Measurements from ENCODE around the gene AGPAT4. TPM values are rescaled to one million over a fixed set of nuclear protein-coding genes. Genes with fewer than 3 reads are reported as not detected.

The AGPAT4 gene
- total RNA-seq, 4 donors from 2014 or later, result 7.2 to 20.2 (median 12.5) TPM

DNA sequence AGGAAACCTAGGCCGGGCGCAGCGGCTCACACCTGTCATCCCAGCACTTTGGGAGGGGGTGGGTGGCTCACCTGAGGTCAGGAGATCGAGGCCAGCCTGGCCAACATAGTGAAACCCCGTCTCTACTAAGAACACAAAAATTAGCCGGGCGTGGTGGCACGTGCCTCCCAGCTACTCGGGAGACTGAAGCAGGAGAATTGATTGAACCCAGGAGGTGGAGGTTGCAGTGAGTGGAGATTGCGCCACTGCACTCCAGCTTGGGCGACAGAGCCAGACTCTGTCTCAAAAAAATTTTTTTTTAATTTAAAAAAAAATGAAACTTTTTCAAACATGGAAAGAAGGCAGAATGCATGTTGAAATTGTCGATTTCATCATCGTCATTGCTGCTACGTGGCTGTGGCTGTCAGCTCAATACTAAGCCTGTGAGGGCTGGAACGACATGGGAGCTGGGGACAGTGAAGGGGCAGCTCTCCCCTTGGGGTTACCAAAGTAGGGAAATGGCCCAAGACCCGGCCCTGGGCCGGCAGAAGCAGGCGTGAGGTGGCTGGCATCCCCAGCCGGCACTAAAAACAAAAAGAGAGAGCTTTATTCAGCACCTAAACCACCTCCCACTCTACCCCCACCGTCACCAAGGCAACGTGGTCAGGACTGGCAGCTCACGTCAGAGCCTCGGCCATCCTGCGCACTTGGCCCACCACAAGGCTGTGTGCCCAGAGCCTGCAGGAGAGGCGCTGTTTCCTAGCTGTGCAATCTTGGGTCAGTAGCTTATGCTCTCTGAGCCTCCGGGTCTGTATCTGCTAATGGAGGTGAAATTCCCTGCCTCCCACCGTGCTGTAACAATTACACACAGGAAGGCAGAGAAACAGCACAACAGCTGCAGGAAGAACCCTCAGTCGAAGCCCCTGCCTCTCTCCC is 30.8 kb downstream of the AGPAT4 start:
- ATAC-seq (ENCODE audit: low FRiP score) (peak; percentile 59), DNase-seq (ENCODE audit: low spot score) (no peak)
- TF ChIP-seq, protein P1, sequence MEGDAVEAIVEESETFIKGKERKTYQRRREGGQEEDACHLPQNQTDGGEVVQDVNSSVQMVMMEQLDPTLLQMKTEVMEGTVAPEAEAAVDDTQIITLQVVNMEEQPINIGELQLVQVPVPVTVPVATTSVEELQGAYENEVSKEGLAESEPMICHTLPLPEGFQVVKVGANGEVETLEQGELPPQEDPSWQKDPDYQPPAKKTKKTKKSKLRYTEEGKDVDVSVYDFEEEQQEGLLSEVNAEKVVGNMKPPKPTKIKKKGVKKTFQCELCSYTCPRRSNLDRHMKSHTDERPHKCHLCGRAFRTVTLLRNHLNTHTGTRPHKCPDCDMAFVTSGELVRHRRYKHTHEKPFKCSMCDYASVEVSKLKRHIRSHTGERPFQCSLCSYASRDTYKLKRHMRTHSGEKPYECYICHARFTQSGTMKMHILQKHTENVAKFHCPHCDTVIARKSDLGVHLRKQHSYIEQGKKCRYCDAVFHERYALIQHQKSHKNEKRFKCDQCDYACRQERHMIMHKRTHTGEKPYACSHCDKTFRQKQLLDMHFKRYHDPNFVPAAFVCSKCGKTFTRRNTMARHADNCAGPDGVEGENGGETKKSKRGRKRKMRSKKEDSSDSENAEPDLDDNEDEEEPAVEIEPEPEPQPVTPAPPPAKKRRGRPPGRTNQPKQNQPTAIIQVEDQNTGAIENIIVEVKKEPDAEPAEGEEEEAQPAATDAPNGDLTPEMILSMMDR (IDR thresholded peaks at IDR 0.05), result no peak

DNA sequence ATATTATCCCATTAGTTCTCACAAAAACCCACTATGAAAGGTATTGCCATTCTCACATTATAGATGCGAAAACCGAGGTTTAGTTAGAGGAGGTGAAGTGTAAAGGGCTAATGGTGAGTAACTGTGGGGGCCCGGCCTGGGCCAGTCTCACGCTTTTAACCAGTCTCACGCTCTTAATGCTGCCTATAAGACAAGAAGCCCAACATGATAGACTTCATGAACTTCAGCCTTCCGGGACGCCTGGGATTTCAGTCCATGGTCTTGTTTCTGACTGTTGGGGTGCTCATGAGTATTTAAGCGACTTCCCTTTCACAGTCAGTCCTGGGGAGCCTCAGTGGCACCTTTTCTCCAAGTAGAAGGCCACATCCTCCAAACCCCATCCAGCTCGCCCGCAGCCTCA is 31.7 kb downstream of the AGPAT4 start:
- DNase-seq (ENCODE audit: low spot score), result no peak
- no peak for ATAC-seq (ENCODE audit: low FRiP score)
- TF ChIP-seq, protein P1 (IDR thresholded peaks at IDR 0.05), result no peak

GRCh38 chr6:161239001-161239400 is 34.9 kb downstream of the AGPAT4 start:
- TF ChIP-seq, protein P1 (IDR thresholded peaks at IDR 0.05), result no peak
- ATAC-seq (ENCODE audit: low FRiP score) (no peak), DNase-seq (ENCODE audit: low spot score) (no peak)

DNA sequence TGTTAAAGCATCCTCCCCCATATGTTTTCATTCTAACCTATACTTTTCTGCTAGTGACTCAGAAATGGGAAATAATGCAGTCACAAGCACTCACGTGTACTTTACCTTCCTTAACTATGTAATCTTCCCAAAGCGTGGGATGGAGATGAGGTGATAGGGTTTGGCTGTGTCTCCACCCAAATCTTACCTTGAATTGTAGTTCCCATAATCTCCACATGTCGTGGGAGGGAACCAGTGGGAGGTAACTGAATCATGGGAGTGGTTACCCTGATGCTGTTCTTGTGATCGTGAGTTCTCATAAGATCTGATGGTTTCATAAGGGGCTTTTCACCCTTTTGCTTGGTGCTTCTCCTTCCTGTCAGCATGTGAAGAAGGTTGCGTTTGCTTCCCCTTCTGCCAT is 35.4 kb downstream of the AGPAT4 start:
- no peak for ATAC-seq (ENCODE audit: low FRiP score)
- TF ChIP-seq, protein P1 (IDR thresholded peaks at IDR 0.05), result no peak
- DNase-seq (ENCODE audit: low spot score), result no peak

DNA sequence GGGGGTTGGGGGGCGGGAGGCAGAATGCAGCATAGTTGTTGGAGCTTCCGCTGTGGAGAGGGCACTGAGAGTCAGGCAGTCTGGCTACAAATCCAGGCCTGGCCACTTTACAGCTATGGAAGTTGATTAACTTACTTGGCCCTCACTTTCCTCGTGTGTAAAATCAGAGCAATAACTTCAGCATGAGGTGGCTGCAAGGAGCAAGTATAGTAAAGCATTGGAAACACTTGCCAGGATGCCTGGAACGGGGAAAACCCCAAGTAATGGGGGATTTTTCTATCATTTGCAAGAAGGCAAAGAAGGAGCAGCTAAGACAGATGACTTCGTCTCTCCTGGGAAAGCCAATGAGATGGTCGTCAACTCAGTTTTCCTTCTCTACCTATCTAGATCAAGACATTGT is 35.8 kb downstream of the AGPAT4 start:
- DNase-seq (ENCODE audit: low spot score), result no peak
- TF ChIP-seq, protein P1 (IDR thresholded peaks at IDR 0.05), result no peak
- peak; percentile 37 for ATAC-seq (ENCODE audit: low FRiP score)

DNA sequence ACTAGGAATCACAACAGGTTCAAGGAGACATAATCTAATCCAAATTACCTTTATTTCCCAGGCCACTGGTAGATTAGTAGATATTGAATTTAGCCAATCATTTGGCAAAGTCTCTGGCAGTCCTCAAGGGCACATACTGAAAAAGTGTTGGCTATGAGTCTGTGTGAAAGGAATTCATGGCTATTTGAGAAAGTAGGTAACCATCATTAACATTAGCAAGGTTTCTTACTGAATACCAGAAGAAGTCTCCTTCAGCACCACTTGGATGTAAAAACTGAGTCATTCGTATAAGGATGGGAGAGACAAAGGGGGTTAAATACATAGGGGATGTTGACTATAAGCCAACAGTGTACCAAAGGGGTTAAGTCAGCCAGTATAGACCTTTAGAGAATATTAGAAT is 36.7 kb downstream of the AGPAT4 start:
- no peak for ATAC-seq (ENCODE audit: low FRiP score)
- TF ChIP-seq, protein P1 (IDR thresholded peaks at IDR 0.05), result no peak
- no peak for DNase-seq (ENCODE audit: low spot score)
